PFSK-1 (cell line): Measurements from ENCODE around the gene PHLDB3.

Experiments
- POLR2AphosphoS5 ChIP-seq: IDR thresholded peaks from 2 replicates; pipeline ENCODE4 v1.6.1; 2012; ENCODE audit warnings: low read depth, mild to moderate bottlenecking, control low read depth, low read length, moderate library complexity
- TF ChIP-seq, protein P1 (sequence below), 2 experiments: IDR thresholded peaks; 2 replicates each; pipeline versions ENCODE4 v1.6.1 to v1.8.0; 2011 to 2012; ENCODE audit warnings: low read depth in 2 of 2, low read length in 2 of 2, control low read depth in 1 of 2, inconsistent platforms in 1 of 2, mild to moderate bottlenecking in 1 of 2, moderate library complexity in 1 of 2; ENCODE audit not compliant: insufficient read depth in 1 of 2

DNA sequence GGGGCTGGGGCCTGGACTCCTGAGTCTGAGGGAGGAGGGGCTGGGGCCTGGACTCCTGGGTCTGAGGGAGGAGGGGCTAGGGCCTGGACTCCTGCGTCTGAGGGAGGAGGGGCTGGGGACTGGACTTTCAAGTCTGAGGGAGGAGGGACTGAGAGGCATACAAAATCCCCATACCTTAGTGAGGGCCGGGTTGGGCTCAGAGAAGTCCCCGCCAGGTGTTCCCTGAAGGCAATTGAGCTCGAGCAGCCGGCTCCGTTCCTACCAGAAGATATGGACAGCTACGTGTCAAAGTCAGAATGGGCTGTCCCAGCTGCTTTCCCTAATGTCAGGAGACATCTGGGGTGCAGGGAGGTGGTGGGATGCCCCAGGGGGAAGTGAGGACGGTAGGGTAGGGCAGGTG lies 9.5 kb downstream of the PHLDB3 start:
- TF ChIP-seq, protein P1, sequence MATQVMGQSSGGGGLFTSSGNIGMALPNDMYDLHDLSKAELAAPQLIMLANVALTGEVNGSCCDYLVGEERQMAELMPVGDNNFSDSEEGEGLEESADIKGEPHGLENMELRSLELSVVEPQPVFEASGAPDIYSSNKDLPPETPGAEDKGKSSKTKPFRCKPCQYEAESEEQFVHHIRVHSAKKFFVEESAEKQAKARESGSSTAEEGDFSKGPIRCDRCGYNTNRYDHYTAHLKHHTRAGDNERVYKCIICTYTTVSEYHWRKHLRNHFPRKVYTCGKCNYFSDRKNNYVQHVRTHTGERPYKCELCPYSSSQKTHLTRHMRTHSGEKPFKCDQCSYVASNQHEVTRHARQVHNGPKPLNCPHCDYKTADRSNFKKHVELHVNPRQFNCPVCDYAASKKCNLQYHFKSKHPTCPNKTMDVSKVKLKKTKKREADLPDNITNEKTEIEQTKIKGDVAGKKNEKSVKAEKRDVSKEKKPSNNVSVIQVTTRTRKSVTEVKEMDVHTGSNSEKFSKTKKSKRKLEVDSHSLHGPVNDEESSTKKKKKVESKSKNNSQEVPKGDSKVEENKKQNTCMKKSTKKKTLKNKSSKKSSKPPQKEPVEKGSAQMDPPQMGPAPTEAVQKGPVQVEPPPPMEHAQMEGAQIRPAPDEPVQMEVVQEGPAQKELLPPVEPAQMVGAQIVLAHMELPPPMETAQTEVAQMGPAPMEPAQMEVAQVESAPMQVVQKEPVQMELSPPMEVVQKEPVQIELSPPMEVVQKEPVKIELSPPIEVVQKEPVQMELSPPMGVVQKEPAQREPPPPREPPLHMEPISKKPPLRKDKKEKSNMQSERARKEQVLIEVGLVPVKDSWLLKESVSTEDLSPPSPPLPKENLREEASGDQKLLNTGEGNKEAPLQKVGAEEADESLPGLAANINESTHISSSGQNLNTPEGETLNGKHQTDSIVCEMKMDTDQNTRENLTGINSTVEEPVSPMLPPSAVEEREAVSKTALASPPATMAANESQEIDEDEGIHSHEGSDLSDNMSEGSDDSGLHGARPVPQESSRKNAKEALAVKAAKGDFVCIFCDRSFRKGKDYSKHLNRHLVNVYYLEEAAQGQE (IDR thresholded peaks at IDR 0.05; ENCODE audit: insufficient read depth in 1 of 2, low read depth in 2 of 2, low read length in 2 of 2) = no peak
- no peak for TF ChIP-seq POLR2AphosphoS5
